HuH-7.5 (cell line): Measurements from ENCODE around the gene ADCY7.

Experiments used
- DNase-seq: peaks from one replicate; pipeline ENCODE4 v3.0.0; 2011; ENCODE audit warnings: low spot score

The ADCY7 gene

GRCh38 chr16:50267651-50268050 lies 1.3 kb downstream of the ADCY7 start:
- no peak for DNase-seq

GRCh38 chr16:50268352-50268751 lies 2.0 kb downstream of the ADCY7 start:
- no peak for DNase-seq

GRCh38 chr16:50269061-50269705 lies 2.8 kb downstream of the ADCY7 start:
- DNase-seq, result no peak

- DNase-seq, result no peak
These were observed 3.6 kb downstream of the ADCY7 start for GRCh38 chr16:50269769-50270509.

GRCh38 chr16:50270510-50271147 lies 4.3 kb downstream of the ADCY7 start:
- no peak for DNase-seq

- no peak for DNase-seq
These were observed 5.0 kb downstream of the ADCY7 start for GRCh38 chr16:50271148-50272041.

GRCh38 chr16:50272111-50272571 lies 5.8 kb downstream of the ADCY7 start:
- no peak for DNase-seq

- DNase-seq, result no peak
These were observed 6.5 kb downstream of the ADCY7 start for GRCh38 chr16:50272687-50273381.

- DNase-seq, result no peak
These were observed 7.0 kb downstream of the ADCY7 start for GRCh38 chr16:50273382-50273690.

- no peak for DNase-seq
These were observed 7.6 kb downstream of the ADCY7 start for GRCh38 chr16:50273888-50274325.

GRCh38 chr16:50274326-50275097 lies 8.2 kb downstream of the ADCY7 start:
- no peak for DNase-seq

GRCh38 chr16:50275098-50275415 lies 8.7 kb downstream of the ADCY7 start:
- DNase-seq, result no peak

- DNase-seq, result no peak
These were observed 9.3 kb downstream of the ADCY7 start for GRCh38 chr16:50275428-50276325.

- DNase-seq, result no peak
These were observed 9.9 kb downstream of the ADCY7 start for GRCh38 chr16:50276326-50276640.

GRCh38 chr16:50276801-50277555 lies 10.6 kb downstream of the ADCY7 start:
- no peak for DNase-seq

GRCh38 chr16:50278251-50278650 lies 11.9 kb downstream of the ADCY7 start:
- DNase-seq, result no peak

GRCh38 chr16:50279504-50279865 lies 13.1 kb downstream of the ADCY7 start:
- no peak for DNase-seq

- DNase-seq, result no peak
These were observed 14.6 kb downstream of the ADCY7 start for GRCh38 chr16:50280932-50281331.

- no peak for DNase-seq
These were observed 15.1 kb downstream of the ADCY7 start for GRCh38 chr16:50281391-50282009.
